Cerebellar nuclear complex (tissue), 1 donor: ENCODE measurements around the gene CTNND2.
"Not testable (repeated sequence)": the region's sequence is repeated elsewhere in the genome, so short reads cannot be mapped to it uniquely, and the experiment has no call there.

Source experiments
- DNase-seq, 2 experiments: peaks; one replicate each; lab custom pipeline; 2025; lab: John Stamatoyannopoulos, UW

Gene CTNND2

DNA sequence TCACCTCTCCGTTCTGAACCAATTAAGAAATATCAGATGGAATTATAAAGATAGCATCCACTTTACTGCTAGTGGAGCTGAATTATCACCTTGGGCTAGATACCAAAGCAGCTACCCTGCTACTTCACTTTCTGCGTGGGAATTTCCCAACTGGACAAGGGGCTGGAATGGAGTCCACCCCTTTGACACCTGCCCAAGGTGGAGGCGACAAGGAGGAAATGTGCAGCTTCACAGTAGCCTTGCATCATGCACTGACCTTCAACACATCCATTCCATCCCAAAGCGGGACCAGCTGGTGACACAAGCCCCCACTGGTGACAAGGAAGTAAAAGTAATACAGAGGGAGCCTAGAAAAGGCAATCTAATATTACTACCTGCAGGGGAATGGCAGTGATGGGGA lies 30.7 kb downstream of the CTNND2 start:
- no peak for DNase-seq

DNA sequence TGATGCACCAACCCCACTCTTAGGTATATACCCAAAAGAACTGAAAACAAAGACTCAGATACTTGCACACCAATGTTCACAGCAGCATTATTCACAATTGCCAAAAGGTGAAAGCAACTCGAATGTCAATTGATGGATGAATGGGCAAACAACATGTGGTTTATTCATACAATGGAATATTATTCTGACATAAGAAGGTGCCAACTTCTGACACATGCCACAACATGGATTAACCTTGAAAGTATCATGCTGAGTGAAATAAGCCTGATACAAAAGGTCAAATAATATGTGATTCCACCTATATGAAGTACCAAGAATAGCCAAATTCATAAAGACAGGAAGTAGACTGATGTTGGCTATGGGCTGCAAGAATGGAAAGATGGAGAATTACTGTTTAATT lies 35.0 kb downstream of the CTNND2 start:
- DNase-seq, result no peak

DNA sequence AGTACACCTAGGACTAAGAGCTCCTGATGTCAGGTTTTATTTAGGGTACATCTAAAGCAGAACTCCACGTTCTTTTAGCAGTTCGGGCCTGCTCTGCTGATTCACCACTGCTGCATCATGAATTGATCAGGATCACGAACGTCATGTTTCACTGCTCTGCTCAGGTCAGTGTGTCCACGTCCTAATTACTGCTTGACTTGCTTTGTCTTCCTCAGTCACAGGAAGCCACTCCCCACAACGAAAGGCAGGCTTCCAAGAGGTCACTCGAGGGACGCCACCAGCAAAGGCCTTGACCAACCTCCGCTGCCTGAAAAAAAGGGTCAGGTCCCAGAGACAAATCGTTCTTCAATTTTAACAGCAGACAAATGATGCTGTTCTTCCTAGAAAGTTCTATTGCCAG lies 40.3 kb downstream of the CTNND2 start:
- no peak for DNase-seq

DNA sequence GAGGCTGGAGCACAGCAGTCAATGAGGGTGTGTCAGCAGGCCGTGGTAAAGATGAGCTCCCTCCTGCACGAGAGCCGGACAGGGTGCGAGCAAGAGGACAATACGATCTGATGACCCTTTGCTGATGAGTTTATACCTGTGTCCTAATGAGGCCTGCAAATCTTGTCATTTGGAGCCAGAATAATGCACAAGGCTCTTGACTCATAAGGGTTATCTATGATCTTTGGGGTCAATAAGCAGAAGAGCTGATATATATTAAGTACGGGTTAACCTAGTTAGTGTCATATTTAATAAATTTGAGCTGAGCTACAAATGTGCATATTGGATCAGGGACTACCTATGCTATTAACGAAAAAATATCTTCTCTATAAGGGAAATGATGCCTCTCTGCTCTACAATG lies 46.9 kb downstream of the CTNND2 start:
- DNase-seq, result no peak

DNA sequence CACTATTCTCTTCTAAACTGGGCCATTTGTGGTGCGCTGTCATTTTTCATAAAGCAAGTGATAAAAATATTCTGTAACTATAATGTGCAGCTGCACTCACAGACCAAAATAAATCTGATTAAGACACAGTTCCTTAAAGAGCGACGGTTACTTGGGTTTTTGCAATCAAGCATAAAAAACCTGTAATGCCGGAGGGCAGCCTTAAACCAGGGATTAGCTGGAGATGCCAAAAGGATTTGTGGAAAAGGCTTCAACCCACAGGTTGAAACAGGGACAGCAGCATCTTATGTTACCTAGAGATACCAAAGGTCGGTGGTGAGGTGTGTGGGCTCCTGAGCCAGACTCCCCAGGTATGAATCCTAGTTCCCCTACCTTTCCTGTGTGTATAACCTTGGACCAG lies 49.3 kb downstream of the CTNND2 start:
- DNase-seq, result no peak

DNA sequence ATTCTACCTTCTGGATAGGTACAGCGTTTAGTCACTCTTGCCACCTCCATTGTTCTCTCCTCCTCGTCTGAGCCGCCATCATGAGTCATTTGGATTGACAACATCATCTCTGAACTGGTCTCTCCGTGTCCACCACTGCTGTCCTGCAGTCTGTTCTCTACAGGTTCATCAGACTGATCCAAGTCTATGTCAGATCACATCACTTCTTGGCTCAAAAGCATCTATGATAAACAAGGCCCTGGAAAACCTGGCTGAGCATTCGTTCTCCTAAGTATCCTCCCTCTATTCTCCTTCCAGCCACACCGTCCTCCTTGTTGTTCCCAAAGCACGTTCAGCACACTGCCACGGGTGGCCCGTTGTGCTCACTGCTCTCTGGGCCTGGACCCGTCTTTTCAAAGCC lies 50.5 kb downstream of the CTNND2 start:
- DNase-seq, result peak in 1 of 2 experiments; percentile 39

DNA sequence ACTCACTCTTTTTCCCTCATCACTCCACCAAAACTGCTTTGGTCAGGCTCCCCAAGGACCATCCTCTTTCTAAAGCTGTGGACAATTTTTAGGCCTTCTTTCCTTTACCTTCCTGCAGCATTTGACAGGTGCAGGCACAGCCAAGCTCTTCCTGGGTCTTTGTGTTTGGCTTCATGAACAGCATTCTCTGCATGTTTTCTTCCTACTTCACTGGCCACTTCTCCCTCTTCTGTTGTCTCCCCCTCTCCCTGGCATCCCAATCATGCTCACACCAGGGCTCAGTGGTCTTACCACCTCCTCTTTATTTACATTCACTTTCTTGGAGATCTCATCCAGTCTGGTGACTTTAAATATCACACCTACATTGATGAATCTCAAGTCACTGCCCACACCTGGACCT lies 51.1 kb downstream of the CTNND2 start:
- no peak for DNase-seq

DNA sequence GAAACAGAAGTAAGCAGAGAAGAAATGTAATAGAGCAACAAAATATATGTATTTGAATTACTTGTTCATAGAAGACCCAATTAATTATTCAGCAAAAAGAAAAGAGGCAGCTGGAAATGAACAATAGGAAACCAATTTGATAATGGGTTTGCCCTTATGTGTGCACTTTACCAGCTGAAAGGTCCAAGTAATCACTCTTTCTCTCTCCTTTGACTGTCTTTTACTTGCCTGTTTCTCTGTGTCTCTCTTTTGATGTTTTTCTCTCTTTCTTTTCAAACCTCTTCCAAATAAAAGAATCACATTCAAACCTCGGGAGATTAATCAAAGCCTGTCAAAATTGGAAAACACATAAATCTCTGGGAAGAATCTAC lies 51.5 kb downstream of the CTNND2 start:
- no peak for DNase-seq

DNA sequence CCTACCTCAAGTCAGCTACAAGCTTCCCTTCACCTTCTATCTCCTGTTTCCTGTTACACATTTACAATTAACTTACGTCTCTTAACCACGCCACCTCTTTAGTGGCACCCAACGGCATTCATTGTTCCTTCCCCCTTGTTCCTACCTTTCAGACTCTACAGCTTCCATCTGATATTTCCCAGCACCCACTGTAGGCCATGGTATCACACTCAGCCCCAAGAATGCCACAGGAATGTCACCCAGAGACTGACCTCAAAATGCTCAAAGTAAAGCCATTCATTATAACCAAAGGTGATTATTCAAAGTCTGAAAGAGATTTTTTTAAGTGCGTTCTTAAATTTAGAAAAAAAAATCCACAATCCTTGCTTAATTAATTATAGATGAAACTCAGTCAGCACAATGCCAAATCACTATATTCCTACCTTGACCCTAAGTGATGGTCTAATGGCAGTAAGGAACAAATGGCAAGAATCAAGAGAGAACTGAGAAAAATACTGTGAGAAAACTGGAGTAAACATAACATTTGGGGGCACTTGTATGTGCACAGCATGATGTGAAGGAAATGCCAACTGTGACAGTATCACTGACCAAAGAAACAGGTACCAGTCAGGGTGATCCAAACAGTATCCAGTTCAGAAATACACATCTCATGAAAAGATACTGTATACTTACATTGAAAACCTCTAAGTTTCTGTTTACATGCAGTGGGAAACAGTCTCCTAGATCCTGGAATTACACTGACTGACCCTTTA lies 52.1 kb downstream of the CTNND2 start:
- no peak for DNase-seq

DNA sequence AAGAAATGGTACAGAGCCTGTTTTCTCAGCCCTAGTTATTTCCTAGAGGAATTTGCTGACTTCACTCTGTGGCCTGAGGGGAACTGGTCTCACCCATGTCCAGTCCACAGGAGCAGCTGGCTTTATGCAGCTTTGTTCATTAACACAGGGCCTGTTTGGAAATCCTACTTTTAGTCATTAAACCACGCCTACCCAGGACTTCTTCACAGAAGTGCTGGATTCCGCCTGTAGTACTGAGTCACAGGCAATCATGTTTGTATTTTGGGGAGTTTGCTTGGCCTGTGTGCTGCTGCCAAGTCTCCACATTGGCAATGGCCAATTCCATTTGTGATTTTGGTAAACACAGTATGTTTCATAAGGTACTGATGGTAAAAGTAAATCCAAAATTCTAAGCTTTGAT lies 52.8 kb downstream of the CTNND2 start:
- DNase-seq, result no peak

DNA sequence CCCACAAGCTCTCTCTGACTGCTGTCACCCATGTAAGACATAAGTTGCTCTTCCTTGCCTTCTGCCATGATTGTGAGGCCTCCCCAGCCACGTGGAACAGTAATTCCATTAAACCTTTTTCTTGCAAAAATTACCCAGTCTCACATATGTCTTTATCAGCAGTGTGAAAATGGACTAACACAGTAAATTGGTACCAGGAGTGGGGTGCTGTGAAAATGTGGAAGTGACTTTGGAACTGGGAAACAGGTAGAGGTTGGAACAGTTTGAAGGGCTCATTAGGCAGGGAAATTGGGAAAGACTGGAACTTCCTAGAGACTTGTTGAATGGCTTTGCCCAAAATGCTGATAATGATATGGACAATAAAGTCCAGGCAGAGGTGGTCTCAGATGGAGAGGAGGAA lies 75.7 kb downstream of the CTNND2 start:
- DNase-seq, result not testable (repeated sequence)

DNA sequence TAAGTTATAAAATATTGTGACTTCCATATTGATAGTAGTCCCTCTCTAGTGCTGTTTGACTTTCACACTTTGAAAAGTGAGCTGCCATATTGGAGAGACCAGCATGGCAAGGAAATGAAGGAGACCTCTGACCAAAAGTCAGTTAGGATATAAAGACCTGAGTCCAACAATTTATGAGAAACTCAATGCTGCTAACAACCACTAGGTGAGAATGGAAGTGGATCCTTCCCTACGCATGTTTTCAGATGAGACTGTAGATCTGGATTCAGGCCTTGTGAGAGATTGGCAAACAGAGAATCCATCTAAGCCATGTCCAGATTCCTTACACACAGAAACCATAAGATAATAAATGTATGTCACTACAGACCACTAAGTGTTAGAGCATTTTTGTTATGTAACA lies 81.6 kb downstream of the CTNND2 start:
- no peak for DNase-seq

DNA sequence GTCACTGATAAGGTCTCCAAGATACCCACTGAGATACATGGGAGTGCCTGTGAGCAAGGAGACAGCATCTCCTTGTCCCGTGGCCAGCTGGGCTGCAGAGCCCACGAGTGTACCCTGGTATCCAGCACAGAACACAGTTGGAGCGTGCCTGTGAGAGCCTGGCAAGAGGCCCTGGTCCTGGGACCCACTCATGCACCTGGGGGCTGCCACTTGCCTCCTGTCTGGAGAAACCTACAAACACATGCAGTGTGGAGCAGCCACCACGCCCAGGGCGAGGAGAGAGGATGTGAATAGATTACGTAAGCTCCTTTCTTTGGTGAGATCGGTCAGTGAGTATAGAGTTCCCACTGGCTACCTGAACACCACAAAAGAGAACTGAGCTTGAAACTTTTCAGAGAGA lies 88.3 kb downstream of the CTNND2 start:
- no peak for DNase-seq

DNA sequence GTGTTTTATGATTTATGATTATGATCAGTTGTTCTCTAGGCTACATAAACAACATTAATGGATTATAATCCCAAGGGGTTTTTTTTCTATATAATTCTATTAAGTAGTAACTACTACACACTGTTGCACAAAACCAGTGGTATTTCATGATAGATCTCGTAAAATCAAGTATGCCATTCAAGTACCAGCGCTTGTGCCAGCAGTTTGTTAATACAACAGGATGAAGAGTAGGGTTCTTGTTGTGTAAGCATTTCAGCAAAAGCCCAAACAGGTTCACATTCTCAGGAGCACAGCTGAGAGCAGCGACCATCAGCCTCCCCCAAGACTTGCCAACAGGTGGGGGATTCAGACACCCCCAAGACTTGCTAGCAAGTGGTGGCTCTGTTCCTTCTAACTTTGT lies 88.8 kb downstream of the CTNND2 start:
- no peak for DNase-seq

DNA sequence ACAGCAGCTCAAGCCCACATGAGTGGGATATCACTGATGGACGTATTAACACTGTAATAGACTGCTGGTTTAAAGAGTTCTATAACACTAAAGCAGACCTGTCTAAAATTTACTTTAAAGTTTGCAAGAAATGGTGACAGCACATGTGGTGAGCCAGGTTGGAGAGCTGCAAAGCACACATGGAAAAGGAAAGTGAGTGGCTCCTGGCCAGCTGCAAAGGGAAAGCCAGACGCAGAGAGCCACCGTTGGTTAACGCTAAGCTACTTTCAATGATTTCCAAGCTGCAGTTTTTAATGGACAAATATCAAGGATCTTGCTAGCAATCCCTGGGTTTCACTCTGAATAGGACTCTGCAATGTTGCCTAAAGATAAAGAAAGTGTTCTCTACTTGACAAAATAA lies 89.9 kb downstream of the CTNND2 start:
- no peak for DNase-seq

DNA sequence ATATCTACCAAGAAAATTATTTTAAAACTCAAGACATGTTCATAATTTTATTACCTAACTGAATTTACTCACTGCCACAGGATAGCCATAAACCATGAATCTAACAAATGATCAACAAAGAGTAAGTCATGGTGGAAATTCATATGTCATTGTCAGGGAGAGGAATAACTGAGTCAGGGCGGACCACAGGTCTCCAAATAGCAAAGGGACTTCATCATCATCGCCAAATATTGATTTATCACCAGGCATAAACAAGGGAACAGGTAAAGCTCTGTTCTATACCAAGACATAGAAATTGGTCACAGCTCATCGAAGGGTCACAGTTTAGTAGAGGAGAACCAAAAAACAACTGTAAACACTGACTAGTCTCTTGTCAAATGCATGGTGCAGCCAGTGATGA lies 94.8 kb downstream of the CTNND2 start:
- DNase-seq, result no peak

DNA sequence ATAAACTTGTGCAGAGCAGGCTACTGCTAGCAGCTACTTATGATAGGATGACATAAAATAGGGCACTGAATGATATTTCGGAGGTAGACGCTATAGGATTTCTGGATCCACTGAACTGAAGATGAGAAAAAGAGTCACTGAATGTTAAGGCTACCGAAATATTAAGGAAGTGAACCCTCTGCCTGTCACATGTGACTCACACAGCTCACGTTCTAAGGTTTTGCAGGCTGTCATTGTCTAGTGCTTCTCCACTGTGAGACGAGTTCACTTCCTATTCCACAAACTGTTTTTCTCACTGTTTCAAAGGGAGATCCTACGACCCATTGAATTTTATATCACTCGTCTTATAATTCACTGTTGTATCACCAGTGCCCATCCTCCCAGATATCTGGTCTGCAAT lies 100.8 kb downstream of the CTNND2 start:
- no peak for DNase-seq

DNA sequence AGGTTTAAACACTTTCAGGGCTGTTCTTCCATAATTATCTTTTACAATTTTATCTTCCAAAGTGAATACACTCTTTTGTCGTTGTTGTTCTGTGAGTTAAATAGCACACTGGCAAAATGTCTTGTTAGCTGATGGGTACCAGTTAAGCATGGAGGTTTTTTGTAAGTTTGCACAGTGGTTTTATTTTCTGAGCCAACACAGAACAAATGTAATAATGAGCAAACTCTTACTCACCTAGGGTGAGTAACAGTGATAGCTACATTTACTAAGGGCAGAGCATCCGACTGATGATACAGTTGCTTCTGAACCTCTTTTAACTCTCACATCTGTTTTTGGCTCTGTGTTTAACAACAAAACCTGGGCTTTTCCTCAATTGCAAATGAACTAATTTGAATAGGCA lies 103.2 kb downstream of the CTNND2 start:
- DNase-seq, result no peak

DNA sequence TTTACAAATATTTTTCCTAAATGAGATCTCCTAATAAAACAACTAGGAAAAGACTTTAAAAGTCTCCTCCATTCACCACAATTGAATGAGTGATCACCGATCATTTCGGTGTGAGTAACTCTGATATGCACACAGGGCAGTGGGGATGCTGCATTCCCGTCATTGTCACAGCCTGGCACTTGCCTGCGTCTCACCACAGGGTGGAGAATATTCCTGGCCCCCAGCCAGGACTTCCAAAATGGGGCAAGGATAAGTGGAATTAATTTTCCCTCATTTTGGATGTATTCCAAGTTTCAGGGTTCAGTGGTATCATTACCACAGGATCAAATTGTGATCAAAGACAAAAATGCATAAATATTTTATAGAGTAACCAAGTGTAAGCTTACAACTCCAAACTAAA lies 107.1 kb downstream of the CTNND2 start:
- peak in 1 of 2 experiments; percentile 51 for DNase-seq

DNA sequence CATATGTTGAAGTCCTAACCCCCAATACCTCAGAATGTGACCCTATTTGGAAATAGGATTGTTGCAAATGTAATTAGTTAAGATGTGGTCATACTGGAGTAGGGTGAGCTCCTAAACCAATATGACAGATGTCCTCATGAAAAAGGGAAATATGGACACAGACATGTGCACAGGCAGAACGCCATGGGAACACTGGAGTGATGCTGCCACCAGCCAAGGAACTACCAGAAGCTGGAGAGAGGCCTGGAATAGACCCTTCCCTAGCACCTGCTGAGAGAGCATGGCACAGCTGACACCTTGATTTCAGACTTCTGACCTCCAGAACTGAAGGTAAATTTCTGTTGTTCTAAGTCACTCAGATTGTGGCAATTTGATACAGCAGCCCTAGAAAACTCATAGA lies 110.8 kb downstream of the CTNND2 start:
- DNase-seq, result peak in 1 of 2 experiments; percentile 73

DNA sequence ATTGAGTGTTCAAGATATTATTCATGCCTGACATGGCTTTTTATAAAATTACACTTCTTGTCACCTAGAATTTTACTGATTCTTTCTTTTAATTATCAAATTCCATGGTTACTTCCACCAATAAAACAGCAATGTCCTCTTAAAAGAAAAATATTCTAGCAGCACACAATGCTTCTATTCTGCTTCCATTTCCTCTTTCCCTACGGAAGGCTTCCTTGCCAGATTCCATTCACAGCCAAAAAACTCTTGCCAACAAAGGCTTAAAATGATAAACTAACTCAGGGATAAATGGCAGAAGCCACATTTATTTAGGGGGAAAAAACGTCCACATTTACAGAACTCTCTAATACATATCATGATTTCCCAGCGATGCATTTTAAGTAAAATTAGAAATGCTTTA lies 111.6 kb downstream of the CTNND2 start:
- no peak for DNase-seq

DNA sequence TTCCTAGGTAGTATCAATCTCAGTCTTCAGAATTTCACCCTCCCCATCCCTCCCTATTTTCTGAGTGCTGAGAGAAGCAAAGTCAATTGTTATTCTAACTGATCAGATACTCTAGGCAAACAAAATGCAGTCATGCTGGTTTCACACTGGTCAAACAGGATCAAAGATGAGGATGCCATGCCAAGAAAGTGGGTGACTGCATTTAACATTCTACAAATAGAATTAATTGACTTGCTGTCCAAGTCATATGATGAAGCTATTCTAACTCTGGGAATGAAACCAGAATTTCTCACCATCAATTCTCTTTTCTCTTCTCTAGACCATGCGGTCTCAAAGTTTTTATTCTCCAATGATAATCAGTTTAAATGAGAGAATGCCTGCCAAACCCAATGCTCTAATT lies 112.5 kb downstream of the CTNND2 start:
- DNase-seq, result no peak

DNA sequence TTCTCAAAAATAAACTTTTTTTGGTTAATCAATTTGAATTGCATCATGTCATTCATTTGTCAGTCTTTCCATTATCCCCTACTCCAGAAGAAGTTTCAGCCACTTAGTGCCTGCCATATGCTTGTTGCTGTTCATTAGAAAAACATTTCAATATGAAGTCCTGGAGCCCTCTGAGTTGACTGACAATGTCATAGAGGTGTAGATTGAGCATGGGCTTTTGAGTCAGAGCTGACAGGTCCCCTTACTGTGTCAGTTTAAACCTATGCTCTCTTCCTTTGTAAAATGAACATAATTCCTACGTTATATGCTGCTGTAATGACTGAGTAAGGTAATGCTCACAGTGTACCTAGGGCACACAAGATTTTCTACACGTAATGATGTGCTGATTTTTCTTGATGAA lies 114.0 kb downstream of the CTNND2 start:
- DNase-seq, result no peak

DNA sequence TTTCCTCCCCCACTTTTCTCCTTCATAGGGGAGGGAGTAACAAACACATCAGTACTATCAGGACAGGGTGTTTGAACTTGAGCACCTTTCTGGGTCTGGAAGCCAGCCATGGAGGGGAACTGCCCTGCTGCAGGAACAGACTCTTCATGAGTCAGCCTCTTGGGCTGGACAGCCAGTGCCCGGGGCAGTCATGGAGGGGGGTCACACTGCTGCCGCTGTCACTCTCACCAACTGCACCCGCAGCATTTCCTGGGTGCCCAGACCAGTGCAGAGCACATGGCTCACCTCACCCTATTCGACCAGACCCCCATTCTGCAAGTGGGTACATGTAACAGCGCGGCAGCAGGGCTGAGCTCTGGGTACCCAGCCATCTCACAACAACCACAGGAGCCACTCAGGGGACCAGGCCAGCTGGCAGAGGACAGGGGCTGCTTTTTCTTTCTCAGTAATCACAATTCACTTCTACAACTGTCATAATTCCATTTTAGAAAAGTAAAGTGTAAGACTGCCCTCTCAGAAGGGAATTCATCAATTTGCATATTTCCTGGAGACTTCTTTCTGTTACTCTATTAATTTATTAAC lies 118.4 kb downstream of the CTNND2 start:
- no peak for DNase-seq
